Measurements from ENCODE around the gene CUX1. TPM values are rescaled to one million over a fixed set of nuclear protein-coding genes. Genes with fewer than 3 reads are reported as not detected.
"Not testable (repeated sequence)": the region's sequence is repeated elsewhere in the genome, so short reads cannot be mapped to it uniquely, and the experiment has no call there.

The CUX1 gene
- total RNA-seq, 1 experiment from 2014 or later = 49.8 TPM

GRCh38 chr7:102175423-102176170, 358.2 kb downstream of the CUX1 start:
- Histone ChIP-seq H3K27ac (no peak overlapping the region), H3K9me3 (replicated peaks) (no peaks in the 10 kb centered on the region), H3K27me3 (replicated peaks) (no peaks in the 10 kb centered on the region), H3K4me1 (replicated peaks) (peaks cover under 1% of the 10 kb centered on the region; the same call in 1 of the 2 replicates), H3K36me3 (peaks cover 31% of the 10 kb centered on the region), H3K4me3 (no peak overlapping the region)
- DNase-seq (ENCODE audit: low read depth in 1 of 2, low spot score in 2 of 2) = no peak

- no peak for DNase-seq (ENCODE audit: low read depth in 1 of 2, low spot score in 2 of 2)
These were observed 361.0 kb downstream of the CUX1 start for GRCh38 chr7:102178410-102178809.

GRCh38 chr7:102180727-102181126, 363.3 kb downstream of the CUX1 start:
- peaks cover 39% of the 10 kb centered on the region for H3K36me3 ChIP-seq
- no peak for DNase-seq (ENCODE audit: low read depth in 1 of 2, low spot score in 2 of 2)
- no peaks in the 10 kb centered on the region for H3K27me3 ChIP-seq (replicated peaks)
- no peaks in the 10 kb centered on the region for H3K9me3 ChIP-seq (replicated peaks)
- H3K4me3 ChIP-seq = no peak overlapping the region
- no peak overlapping the region for H3K27ac ChIP-seq
- no peaks in the 10 kb centered on the region for H3K4me1 ChIP-seq (replicated peaks)

More at GRCh38 chr7:102178410-102178809, 361.0 kb downstream of the CUX1 start:
- no peak overlapping the region for H3K4me3 ChIP-seq
- no peaks in the 10 kb centered on the region for H3K9me3 ChIP-seq (replicated peaks)
- no peak overlapping the region for H3K27ac ChIP-seq
- no peaks in the 10 kb centered on the region for H3K27me3 ChIP-seq (replicated peaks)
- H3K36me3 ChIP-seq = peaks cover 36% of the 10 kb centered on the region
- H3K4me1 ChIP-seq (replicated peaks) = no peaks in the 10 kb centered on the region

DNA sequence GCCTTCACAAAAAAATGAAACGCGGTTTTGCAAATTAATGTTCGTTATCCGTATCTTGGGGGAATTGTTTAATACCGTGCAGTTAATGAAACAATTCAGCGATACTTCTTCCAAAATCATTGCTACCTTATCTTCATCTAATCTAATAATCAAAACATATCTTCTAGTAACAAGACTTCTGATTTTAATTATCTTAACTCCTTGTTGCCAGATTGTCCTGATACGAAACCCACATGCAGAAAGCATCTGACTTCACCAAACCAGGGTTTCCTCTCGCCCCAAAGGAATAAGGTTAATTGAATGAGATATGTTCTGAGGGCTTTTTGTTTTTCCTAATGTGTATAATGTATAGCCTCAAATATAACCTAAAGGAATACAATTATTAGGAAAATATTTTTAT, 364.1 kb downstream of the CUX1 start:
- Histone ChIP-seq H3K27ac (no peak overlapping the region), H3K9me3 (replicated peaks) (no peaks in the 10 kb centered on the region), H3K4me1 (replicated peaks) (no peaks in the 10 kb centered on the region), H3K36me3 (peaks cover 44% of the 10 kb centered on the region), H3K4me3 (no peak overlapping the region), H3K27me3 (replicated peaks) (no peaks in the 10 kb centered on the region)
- DNase-seq (ENCODE audit: low read depth in 1 of 2, low spot score in 2 of 2) = no peak

DNA sequence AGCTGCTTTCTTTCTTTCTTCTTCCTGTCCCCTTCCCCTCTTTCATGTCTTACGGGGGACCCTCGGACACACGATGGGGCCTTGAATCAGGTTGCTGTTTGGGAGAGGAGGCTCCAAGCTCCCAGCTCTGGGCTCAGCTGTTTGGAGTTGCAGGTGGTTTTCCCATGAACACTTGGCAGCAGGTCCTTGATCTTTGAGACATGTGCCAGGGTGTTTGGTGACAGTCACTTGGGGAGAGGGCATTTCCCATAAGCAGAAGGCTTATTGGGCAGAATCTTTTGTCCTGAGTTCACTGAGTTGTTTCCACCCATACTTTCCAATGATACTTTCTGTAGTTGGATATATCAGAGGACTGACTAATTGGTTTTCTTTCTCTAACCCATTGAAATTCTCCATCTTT, 364.6 kb downstream of the CUX1 start:
- no peak for DNase-seq (ENCODE audit: low read depth in 1 of 2, low spot score in 2 of 2)
- Histone ChIP-seq H3K9me3 (replicated peaks) (no peaks in the 10 kb centered on the region), H3K4me3 (no peak overlapping the region), H3K27me3 (replicated peaks) (no peaks in the 10 kb centered on the region), H3K27ac (no peak overlapping the region), H3K4me1 (replicated peaks) (no peaks in the 10 kb centered on the region), H3K36me3 (peaks cover 44% of the 10 kb centered on the region)

DNA sequence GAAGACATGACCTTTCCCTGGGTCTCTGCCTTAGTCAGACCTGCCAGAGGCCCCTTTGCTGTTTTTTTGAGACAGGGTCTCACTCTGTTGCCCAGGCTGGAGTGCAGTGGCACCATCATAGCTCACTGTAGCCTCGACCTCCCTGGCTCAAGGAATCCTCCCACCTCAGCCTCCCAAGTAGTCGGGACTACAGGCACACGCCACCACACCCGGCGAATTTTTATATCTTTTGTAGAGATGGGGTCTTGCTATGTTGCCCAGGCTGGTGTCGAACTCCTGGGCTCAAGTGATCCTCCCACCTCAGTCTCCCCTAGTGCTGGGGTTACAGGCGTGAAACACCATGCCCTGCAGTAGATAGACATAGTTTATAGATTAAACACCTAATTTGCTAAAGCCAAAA, 366.4 kb downstream of the CUX1 start:
- not testable (repeated sequence) for H3K27me3 ChIP-seq (replicated peaks); DNase-seq (ENCODE audit: low read depth in 1 of 2, low spot score in 2 of 2); H3K4me1 ChIP-seq (replicated peaks); H3K9me3 ChIP-seq (replicated peaks); H3K4me3 ChIP-seq; H3K27ac ChIP-seq
- H3K36me3 ChIP-seq = peaks cover 35% of the 10 kb centered on the region

DNA sequence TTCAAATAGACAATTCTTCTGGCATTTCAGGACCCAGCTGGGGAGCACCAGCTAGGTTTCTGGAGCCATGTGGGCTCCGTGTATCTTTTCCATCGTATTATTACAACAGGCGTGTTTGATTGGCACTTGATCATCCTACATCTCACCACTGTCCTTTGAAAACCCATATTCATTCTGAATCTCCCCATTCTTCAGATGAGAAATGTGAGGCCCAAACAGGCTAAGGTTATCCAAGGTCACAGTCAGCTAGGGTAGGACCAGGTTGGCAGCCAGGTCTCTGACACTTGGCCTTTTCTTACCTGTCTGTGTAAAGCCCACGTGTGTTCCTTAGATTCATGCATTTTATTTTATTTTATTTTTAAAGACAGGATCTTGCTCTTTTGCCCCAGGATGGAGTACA, 366.9 kb downstream of the CUX1 start:
- Histone ChIP-seq H3K4me1 (replicated peaks) (no peaks in the 10 kb centered on the region), H3K4me3 (no peak overlapping the region), H3K36me3 (peaks cover 31% of the 10 kb centered on the region), H3K27ac (no peak overlapping the region), H3K27me3 (replicated peaks) (no peaks in the 10 kb centered on the region), H3K9me3 (replicated peaks) (no peaks in the 10 kb centered on the region)
- no peak for DNase-seq (ENCODE audit: low read depth in 1 of 2, low spot score in 2 of 2)

DNA sequence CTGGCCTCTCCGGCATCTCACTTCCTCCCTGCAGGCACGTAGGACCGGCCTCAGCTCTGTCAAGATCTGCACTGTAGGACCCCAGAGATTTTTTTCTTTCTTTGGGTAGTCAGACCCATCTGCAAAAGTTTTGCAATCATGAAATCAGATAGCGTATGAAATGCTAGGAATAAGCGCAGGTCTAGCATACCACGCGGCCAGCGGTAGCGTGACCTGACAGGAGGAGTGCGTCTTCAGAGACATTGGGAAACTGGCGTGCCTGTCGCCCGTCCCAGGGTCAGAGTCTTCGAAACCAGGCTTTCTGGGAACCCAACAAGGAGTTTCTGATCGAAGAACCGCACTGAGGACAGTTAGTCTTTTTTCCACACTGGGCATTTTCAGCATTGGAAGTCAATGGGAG, 368.4 kb downstream of the CUX1 start:
- no peaks in the 10 kb centered on the region for H3K27me3 ChIP-seq (replicated peaks)
- no peaks in the 10 kb centered on the region for H3K9me3 ChIP-seq (replicated peaks)
- H3K4me1 ChIP-seq (replicated peaks) = no peaks in the 10 kb centered on the region
- H3K4me3 ChIP-seq = no peak overlapping the region
- peaks cover 35% of the 10 kb centered on the region for H3K36me3 ChIP-seq
- no peak for DNase-seq (ENCODE audit: low read depth in 1 of 2, low spot score in 2 of 2)
- no peak overlapping the region for H3K27ac ChIP-seq

GRCh38 chr7:102186306-102186705, 368.9 kb downstream of the CUX1 start:
- Histone ChIP-seq H3K4me3 (no peak overlapping the region), H3K27ac (no peak overlapping the region), H3K27me3 (replicated peaks) (no peaks in the 10 kb centered on the region), H3K36me3 (peaks cover 31% of the 10 kb centered on the region), H3K4me1 (replicated peaks) (no peaks in the 10 kb centered on the region), H3K9me3 (replicated peaks) (no peaks in the 10 kb centered on the region)
- DNase-seq (ENCODE audit: low read depth in 1 of 2, low spot score in 2 of 2) = no peak

- no peaks in the 10 kb centered on the region for H3K27me3 ChIP-seq (replicated peaks)
- no peaks in the 10 kb centered on the region for H3K4me1 ChIP-seq (replicated peaks)
- no peak for DNase-seq (ENCODE audit: low read depth in 1 of 2, low spot score in 2 of 2)
- H3K4me3 ChIP-seq = no peak overlapping the region
- peaks cover 37% of the 10 kb centered on the region for H3K36me3 ChIP-seq
- no peak overlapping the region for H3K27ac ChIP-seq
- no peaks in the 10 kb centered on the region for H3K9me3 ChIP-seq (replicated peaks)
These were observed 371.3 kb downstream of the CUX1 start for GRCh38 chr7:102188746-102189145.

DNA sequence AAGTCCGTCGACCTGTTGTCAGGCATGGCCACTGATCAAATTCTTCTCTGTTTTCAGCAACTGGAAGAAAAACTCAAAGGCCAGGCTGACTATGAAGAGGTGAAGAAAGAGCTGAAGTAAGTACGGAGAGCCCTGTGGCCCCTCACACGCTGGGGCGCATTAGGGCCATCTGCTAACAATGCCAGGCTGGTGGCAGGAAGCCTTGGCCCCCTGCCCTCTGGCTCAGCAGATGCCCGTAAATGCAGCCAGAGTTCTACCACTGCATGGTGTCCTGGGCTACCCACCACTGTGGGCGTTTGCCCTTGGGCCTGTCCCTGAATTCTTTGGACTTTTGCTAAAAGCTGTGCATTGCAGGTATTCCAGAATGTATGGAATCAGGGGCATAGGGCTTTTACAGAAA, 372.3 kb downstream of the CUX1 start:
- Histone ChIP-seq H3K27ac (no peak overlapping the region), H3K9me3 (replicated peaks) (no peaks in the 10 kb centered on the region), H3K4me1 (replicated peaks) (no peaks in the 10 kb centered on the region), H3K4me3 (no peak overlapping the region), H3K36me3 (peaks cover 41% of the 10 kb centered on the region), H3K27me3 (replicated peaks) (no peaks in the 10 kb centered on the region)
- DNase-seq (ENCODE audit: low read depth in 1 of 2, low spot score in 2 of 2) = no peak

- Histone ChIP-seq H3K27ac (no peak overlapping the region), H3K4me3 (no peak overlapping the region), H3K9me3 (replicated peaks) (no peaks in the 10 kb centered on the region), H3K27me3 (replicated peaks) (no peaks in the 10 kb centered on the region), H3K4me1 (replicated peaks) (no peaks in the 10 kb centered on the region), H3K36me3 (peaks cover 40% of the 10 kb centered on the region)
- DNase-seq (ENCODE audit: low read depth in 1 of 2, low spot score in 2 of 2) = no peak
These were observed 373.4 kb downstream of the CUX1 start for GRCh38 chr7:102190776-102191350.

- DNase-seq (ENCODE audit: low read depth in 1 of 2, low spot score in 2 of 2) = no peak
- no peaks in the 10 kb centered on the region for H3K9me3 ChIP-seq (replicated peaks)
- H3K4me1 ChIP-seq (replicated peaks) = no peaks in the 10 kb centered on the region
- no peaks in the 10 kb centered on the region for H3K27me3 ChIP-seq (replicated peaks)
- H3K4me3 ChIP-seq = no peak overlapping the region
- H3K27ac ChIP-seq = no peak overlapping the region
- peaks cover 42% of the 10 kb centered on the region for H3K36me3 ChIP-seq
These were observed 374.3 kb downstream of the CUX1 start for GRCh38 chr7:102191556-102192379.

DNA sequence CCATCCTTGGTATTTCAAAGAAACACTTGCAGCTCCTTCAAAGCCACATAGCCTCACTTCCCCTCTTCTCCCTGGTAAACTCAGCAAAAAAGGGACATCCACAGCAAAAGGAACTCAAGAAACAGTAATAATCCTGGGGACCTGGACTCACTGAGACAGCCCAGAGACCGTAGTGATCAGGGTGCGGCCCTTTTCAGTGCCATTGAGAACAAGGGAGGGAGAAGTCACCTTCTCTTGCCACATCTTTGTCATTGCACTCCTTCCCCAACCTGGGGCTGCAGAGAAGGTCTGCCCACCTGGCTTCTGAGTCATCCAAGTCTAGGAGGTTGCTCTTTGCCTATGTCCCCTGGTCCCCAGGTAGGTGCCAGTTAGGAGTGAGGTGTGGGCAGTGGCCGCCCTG, 375.4 kb downstream of the CUX1 start:
- DNase-seq (ENCODE audit: low read depth in 1 of 2, low spot score in 2 of 2) = no peak
- Histone ChIP-seq H3K9me3 (replicated peaks) (no peaks in the 10 kb centered on the region), H3K27me3 (replicated peaks) (no peaks in the 10 kb centered on the region), H3K4me1 (replicated peaks) (no peaks in the 10 kb centered on the region), H3K4me3 (no peak overlapping the region), H3K36me3 (peaks cover 52% of the 10 kb centered on the region), H3K27ac (no peak overlapping the region)

Data from SJSA1 (cell line).